Right lobe of liver (tissue), 6 donors: ENCODE measurements around the gene MCRS1. TPM values are rescaled to one million over a fixed set of nuclear protein-coding genes. Genes with fewer than 3 reads are reported as not detected.
"Not testable (repeated sequence)": the region's sequence is repeated elsewhere in the genome, so short reads cannot be mapped to it uniquely, and the experiment has no call there.

Source experiments
- ATAC-seq, 4 donors: fragments of 200-7000 bp; cut with Tn5 transposase; one replicate each; pipeline ENCODE4 v1.9.1; 2020; ENCODE audit warnings: mild to moderate bottlenecking in 4 of 4, moderate library complexity in 4 of 4
- DNase-seq, 3 donors: peaks; one replicate each; pipeline ENCODE4 v3.0.0-alpha.2; 2020
- H3K27ac ChIP-seq, 3 donors: fragments of 200-600 bp; one replicate each; pipeline ENCODE4 v1.8.0; 2022
- H3K27me3 ChIP-seq, 2 donors: fragments of 200-600 bp; one replicate each; pipeline ENCODE4 v1.8.0; 2022
- H3K36me3 ChIP-seq, 4 donors: fragments of 200-600 bp; sonication (generic) in 1 of 4; one replicate each; pipeline versions ENCODE4 v1.5.1 to v1.8.0; 2017 to 2022; ENCODE audit warnings: control low read depth in 1 of 4
- H3K4me1 ChIP-seq, 4 donors: fragments of 200-600 bp; sonication (generic) in 1 of 4; one replicate each; pipeline versions ENCODE4 v1.5.1 to v1.8.0; 2017 to 2022; ENCODE audit warnings: control low read depth in 1 of 4
- H3K4me3 ChIP-seq, 3 donors: fragments of 200-600 bp; one replicate each; pipeline ENCODE4 v1.8.0; 2022
- H3K9me3 ChIP-seq, 4 donors: fragments of 200-600 bp; sonication (generic) in 1 of 4; one replicate each; pipeline versions ENCODE4 v1.5.1 to v1.8.0; 2017 to 2022; ENCODE audit warnings: control low read depth in 1 of 4
- POLR2A ChIP-seq: fragments of 450-650 bp; IDR thresholded peaks from one replicate; pipeline ENCODE4 v1.6.1; 2017; ENCODE audit warnings: antibody characterized with exemption, mild to moderate bottlenecking
- WGBS: methylation state at CpG from one replicate; pipeline ENCODE4 v1.1.6; 2018; ENCODE audit warnings: low coverage, low lambda C conversion rate; ENCODE audit not compliant: insufficient coverage; ENCODE audit errors: missing lambda C conversion rate; 5-methylcytosine and 5-hydroxymethylcytosine counted together
- intact Hi-C, 2 donors: fragments of 100-400 bp; cut with DNase I; formaldehyde crosslinking; loops; one replicate each; pipeline versions ENCODE4 v1.11.2 to v1.14.1; 2022
- small RNA-seq, 2 experiments: library from RNA; depleted of rRNA; stranded (forward); fragments of <200 nt; gene quantifications; one replicate each; pipeline ENCODE3, GENCODE V24; 2016
- total RNA-seq, 6 experiments: library from RNA; depleted of rRNA in 2 of 6; stranded (reverse); fragments of >200 nt in 2 of 6; fragmentation: NEBNext Ultra II Directional in 3 of 6; extraction: Animal tissue kit (Norgen Biotek cat#: 25700) in 3 of 6; gene quantifications; one replicate each; pipeline versions ENCODE4 v1.1.0 to v1.2.4, GENCODE V29; 2016 to 2023
- TF ChIP-seq, protein P1 (sequence below), 4 donors: fragments of 200-600 bp in 3 of 4; fragments of 450-650 bp in 1 of 4; IDR thresholded peaks; one replicate each; pipeline versions ENCODE4 v1.5.1 to v1.8.0; 2016 to 2022; ENCODE audit warnings: antibody characterized with exemption in 4 of 4, mild to moderate bottlenecking in 2 of 4
- donor health status: DM: no; HTN: yes; CAD: no.
- donor health status: DM: no; HTN: no; CAD: no.
- donor health status: DM: no; HTN: no; CAD: no.
- donor health status: DM: no; HTN: yes; CAD: no.
- donor health status: DM: no; HTN: yes; CAD: no.

MCRS1 gene
- total RNA-seq, 6 experiments from 2014 or later: 16.0 to 23.0 (median 20.4) TPM

DNA sequence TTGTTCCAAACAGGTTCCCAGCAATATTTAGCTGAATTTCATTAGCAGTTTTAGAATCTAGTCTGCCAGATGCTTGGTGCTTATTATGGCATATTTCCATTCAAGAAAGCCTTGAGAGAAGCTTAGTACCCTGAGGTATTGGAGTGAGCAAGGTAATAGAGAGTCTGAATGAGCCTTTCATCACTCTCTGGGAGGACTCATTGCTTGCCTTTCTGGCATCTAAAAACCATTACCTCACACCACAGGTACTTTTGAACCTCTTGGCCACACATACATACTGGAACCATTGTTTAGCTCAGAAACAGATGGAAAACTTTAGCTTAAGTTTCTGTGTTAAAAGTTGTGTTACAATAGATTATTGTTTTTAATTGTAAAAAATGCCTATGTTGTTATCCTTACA is 56.5 kb downstream of the MCRS1 start:
- intact Hi-C loops: loop anchor here (10.0 kb wide), 3 partner anchors 147 to 177 kb away; partner anchors contain the start of genes C1QL4 (in 1 of the 2) and SPATS2 (in 1 of the 2)
- Histone ChIP-seq H3K36me3 (no peaks in the 10 kb centered on the region), H3K4me1 (no peaks in the 10 kb centered on the region), H3K27ac (no peak overlapping the region), H3K27me3 (no peaks in the 10 kb centered on the region), H3K4me3 (no peak overlapping the region), H3K9me3 (no peaks in the 10 kb centered on the region)
- DNase-seq (no peak), ATAC-seq (no peak)
- TF ChIP-seq, protein P1, sequence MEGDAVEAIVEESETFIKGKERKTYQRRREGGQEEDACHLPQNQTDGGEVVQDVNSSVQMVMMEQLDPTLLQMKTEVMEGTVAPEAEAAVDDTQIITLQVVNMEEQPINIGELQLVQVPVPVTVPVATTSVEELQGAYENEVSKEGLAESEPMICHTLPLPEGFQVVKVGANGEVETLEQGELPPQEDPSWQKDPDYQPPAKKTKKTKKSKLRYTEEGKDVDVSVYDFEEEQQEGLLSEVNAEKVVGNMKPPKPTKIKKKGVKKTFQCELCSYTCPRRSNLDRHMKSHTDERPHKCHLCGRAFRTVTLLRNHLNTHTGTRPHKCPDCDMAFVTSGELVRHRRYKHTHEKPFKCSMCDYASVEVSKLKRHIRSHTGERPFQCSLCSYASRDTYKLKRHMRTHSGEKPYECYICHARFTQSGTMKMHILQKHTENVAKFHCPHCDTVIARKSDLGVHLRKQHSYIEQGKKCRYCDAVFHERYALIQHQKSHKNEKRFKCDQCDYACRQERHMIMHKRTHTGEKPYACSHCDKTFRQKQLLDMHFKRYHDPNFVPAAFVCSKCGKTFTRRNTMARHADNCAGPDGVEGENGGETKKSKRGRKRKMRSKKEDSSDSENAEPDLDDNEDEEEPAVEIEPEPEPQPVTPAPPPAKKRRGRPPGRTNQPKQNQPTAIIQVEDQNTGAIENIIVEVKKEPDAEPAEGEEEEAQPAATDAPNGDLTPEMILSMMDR (IDR thresholded peaks at IDR 0.05): no peak
- no peak for TF ChIP-seq POLR2A

DNA sequence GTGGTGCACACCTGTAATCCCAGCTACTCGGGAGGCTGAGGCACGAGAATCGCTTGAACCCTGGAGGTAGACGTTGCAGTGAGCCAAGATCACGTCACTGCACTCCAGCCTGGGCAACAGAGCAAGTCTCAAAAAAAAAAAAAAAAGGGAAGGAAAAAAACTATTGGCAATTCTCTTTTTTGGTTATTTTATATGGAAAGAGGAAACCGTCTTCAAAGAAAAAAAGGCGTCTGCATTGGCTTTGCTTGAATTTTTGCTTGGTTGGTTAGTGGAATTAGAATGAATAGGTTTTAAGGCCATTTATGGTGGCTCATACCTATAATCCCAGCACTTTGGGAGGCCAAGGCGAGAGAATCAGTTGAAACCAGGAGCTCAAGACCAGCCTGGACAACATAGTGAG is 58.3 kb downstream of the MCRS1 start:
- not testable (repeated sequence) for H3K36me3 ChIP-seq, H3K27ac ChIP-seq, H3K27me3 ChIP-seq, H3K4me3 ChIP-seq, DNase-seq, ATAC-seq, H3K9me3 ChIP-seq, H3K4me1 ChIP-seq
- WGBS: 83% methylated on average over 8 of the region's 8 CpGs
- intact Hi-C loops: loop anchor here (10.0 kb wide), 3 partner anchors 145 to 175 kb away; partner anchors contain the start of genes C1QL4 (in 1 of the 2) and SPATS2 (in 1 of the 2)

Small RNA genes lying within 50 kb of the gene (small RNA-seq; reads per million reads assigned to genes)
- gene POLR2KP1: 0 reads per million in 2 experiments
- gene RNU6-834P: 0 reads per million in 2 experiments

Other genes with a start within 250 kb of the MCRS1 start
- gene TROAP, start 244.9 kb downstream of the MCRS1 start, total RNA-seq: 1 to 10 TPM in 2 of 6 experiments, under 1 TPM in 4; 0.24 to 2.6 (median 0.93) TPM
- gene C1QL4, start 231.0 kb downstream of the MCRS1 start, total RNA-seq: not detected
- gene DNAJC22, start 221.3 kb downstream of the MCRS1 start, total RNA-seq: 10 to 100 TPM; 36.5 to 49.1 (median 43.7) TPM
- 1 to 10 TPM; 3.2 to 6.1 (median 4.4) TPM for gene SPATS2, start 200.7 kb downstream of the MCRS1 start, total RNA-seq
- gene KCNH3, start 29.1 kb downstream of the MCRS1 start, total RNA-seq: under 1 TPM in 3 of 6 experiments, not detected in 3; 0.09 to 0.25 (median 0.16) TPM
- 1 to 10 TPM in 1 of 6 experiments, under 1 TPM in 5; 0.24 to 1.4 (median 0.71) TPM for gene FAM186B, start 37.5 kb upstream of the MCRS1 start, total RNA-seq
- 1 to 10 TPM; 4.7 to 8.2 (median 6.3) TPM for gene PRPF40B, start 55.4 kb upstream of the MCRS1 start, total RNA-seq
- 1 to 10 TPM; 2.1 to 4.9 (median 2.9) TPM for gene FMNL3, start 139.3 kb upstream of the MCRS1 start, total RNA-seq
- gene TMBIM6, start 173.4 kb upstream of the MCRS1 start, total RNA-seq: 1,000 to 10,000 TPM in 3 of 6 experiments, 100 to 1,000 TPM in 3; 538 to 1,268 (median 937) TPM